Body of pancreas (tissue), 4 donors: ENCODE measurements around the gene AP1M1.

Experiments used
- CTCF ChIP-seq, 7 experiments: fragments of 450-650 bp in 4 of 7; fragments of 200-600 bp in 3 of 7; sonication (generic) in 3 of 7; IDR thresholded peaks; one replicate each; pipeline ENCODE4 v1.5.1; 2016 to 2019; ENCODE audit warnings: antibody characterized with exemption in 7 of 7
- POLR2A ChIP-seq, 3 donors: fragments of 450-650 bp; IDR thresholded peaks; one replicate each; pipeline ENCODE4 v1.6.1; 2016; ENCODE audit warnings: antibody characterized with exemption in 3 of 3, mild to moderate bottlenecking in 2 of 3

- TF ChIP-seq CTCF (IDR thresholded peaks at IDR 0.05) (no peak), POLR2A (IDR thresholded peaks at IDR 0.05) (no peak)
These were observed 9.4 kb downstream of the AP1M1 start for GRCh38 chr19:16207063-16207462.
